Peyer's patch (tissue), 4 donors: ENCODE results near the gene EGFL7.

ENCODE experiments used
- CTCF ChIP-seq, 6 experiments: fragments of 450-650 bp in 4 of 6; fragments of 200-600 bp in 2 of 6; sonication (generic) in 1 of 6; IDR thresholded peaks; one replicate each; pipeline ENCODE4 v1.5.1; 2017 to 2019; ENCODE audit warnings: antibody characterized with exemption in 6 of 6, mild to moderate bottlenecking in 3 of 6, moderate library complexity in 1 of 6
- POLR2A ChIP-seq, 2 donors: fragments of 450-650 bp; IDR thresholded peaks; one replicate each; pipeline ENCODE4 v1.5.1; 2017; ENCODE audit warnings: antibody characterized with exemption in 2 of 2, mild to moderate bottlenecking in 2 of 2, moderate library complexity in 2 of 2

GRCh38 chr9:136673088-136673974 is 10.6 kb downstream of the EGFL7 start:
- TF ChIP-seq CTCF (IDR thresholded peaks at IDR 0.05) = no peak
- no peak for TF ChIP-seq POLR2A (IDR thresholded peaks at IDR 0.05)
